GM19324 (cell line): ENCODE results near the gene PALS1.

ENCODE experiments used
- ATAC-seq: cut with Tn5 transposase; IDR thresholded peaks from one replicate; pipeline ENCODE4 v1.9.1; 2021; ENCODE audit warnings: mild to moderate bottlenecking, moderate library complexity; ENCODE audit not compliant: unreplicated experiment, low FRiP score

Gene PALS1

DNA sequence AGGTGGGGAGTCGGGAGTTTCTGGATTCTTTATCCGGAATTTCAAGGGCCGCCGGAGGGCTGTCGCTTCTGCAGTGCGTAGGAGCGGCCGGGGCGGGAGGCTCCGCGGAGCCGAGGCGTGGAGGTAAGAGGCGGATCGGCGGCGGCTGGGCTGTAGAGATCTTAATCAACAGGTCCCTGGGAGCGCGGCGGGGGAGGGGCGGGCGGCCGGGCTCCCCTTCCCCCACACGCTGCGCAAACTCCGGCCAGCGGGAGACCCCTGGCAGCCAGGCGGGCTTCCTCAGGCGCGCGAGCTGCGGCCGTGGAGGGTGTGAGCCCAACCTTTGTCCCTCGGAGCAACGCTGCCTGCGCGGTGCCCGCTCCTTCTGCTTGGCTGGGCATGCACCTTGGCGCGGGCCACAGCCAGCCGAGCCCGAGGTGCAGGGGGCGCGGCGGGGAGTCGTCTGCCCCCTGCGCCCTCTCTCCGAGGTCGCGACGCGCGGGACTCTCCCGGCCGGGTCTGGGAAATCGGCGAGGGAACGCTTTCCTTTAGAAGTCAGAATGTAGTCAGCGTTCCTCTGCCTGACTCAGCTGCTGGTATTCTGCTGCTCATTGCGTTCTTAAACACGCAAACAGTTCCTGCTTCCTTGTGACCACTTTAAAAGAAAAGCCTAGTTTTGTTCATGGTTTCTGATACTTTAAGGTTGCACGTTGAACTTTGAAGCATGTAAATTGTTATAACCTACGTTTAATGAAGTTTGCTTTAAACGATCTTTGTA, at the start of gene PALS1:
PALS1 (plus strand) TSS at position 25 of the 757 bp plus-strand sequence. CDS start 37,736 bp downstream, outside the sequence.
- ATAC-seq: peak; percentile 48

DNA sequence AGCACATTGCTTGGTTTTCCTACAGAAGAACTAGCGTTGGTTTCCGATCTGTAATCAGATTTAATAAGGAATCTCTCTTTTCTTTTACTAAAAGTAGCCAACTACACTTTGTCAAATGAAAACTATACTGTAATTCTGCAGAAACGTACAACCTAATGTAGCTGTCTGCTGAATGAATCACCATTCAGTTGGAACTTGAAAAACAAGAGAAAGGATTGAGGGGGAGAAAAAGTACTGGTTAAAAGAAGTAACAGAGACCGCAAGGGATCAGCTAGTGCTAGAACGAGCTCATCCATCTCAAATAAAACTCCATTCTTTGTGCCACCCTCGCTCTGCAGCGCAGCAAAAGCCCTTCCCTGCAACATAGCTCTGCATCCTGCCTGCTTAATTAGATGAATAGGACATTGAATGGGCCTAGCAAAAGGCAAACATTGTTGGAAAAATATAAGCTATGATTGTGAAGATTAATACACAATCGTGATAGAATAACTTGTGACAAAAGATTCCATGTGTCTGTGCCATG, 49.4 kb upstream of the PALS1 start:
- ATAC-seq: no peak

DNA sequence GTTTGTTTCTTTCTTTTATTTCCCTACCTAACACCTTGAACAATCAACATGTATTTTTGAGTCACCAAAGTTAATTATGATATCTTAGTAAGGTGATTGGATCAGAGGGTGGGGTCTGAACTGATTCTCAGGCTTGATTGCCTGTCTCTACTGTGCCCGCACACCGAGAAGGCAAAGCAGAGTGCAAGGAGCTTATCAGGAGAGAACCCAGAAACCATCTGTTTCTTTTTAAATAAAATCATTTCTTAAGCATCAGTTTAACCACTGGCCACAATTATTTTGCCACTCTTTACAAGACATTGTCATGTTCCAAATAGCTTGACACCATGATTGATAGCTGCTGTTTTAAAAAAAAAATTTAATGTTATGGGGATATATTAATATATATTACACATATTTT, 48.9 kb upstream of the PALS1 start:
- ATAC-seq: no peak

DNA sequence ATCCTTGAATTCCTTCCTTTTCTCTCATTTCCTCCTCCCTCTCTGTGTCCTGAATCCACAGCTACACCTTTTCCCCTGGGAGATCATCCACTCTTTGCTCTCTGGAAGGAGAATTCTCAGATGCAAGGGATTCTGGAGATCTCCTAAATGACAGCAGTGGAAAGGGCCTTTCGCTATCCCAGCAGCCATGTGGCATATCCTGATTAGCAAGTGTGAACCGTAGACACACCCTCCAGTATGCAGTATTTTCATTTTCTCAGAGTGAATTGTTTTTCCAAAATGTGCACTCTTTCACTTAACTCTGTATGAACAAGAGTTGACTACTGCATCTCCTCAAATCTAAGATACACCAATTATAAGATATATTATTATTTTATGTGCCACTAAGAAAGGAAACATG, 46.0 kb upstream of the PALS1 start:
- no peak for ATAC-seq

DNA sequence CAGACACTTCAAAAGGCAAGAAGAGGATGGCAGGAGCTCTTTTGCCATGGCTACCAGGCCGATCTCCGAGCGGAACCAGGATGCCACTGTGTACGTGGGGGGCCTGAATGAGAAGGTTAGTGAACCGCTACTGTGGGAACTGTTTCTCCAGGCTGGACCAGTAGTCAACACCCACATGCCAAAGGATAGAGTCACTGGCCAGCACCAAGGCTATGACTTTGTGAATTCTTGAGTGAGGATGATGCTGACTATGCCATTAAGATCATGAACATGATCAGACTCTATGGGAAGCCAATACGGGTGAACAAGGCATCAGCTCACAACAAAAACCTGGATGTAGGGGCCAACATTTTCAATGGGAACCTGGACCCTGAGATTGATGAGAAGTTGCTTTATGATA, 42.2 kb upstream of the PALS1 start:
- no peak for ATAC-seq

DNA sequence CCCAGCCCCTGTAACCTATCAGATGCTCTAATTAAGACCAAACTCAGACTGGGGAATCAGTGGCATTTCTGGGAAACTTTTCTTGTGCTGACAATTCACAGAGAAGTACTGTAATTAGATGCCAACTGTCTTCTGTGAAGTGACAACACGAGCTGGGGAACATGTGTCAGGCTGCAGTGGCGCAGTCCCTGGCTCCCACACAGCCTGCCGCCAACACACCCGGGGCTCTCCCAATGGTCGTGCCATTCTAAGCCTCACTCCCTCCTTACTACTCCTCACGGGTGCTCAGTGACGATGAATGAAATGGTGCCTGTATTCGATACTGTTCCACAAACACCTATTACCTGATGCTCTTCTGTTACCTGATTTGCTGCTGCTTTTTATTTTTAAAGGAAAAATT, 33.4 kb upstream of the PALS1 start:
- no peak for ATAC-seq

DNA sequence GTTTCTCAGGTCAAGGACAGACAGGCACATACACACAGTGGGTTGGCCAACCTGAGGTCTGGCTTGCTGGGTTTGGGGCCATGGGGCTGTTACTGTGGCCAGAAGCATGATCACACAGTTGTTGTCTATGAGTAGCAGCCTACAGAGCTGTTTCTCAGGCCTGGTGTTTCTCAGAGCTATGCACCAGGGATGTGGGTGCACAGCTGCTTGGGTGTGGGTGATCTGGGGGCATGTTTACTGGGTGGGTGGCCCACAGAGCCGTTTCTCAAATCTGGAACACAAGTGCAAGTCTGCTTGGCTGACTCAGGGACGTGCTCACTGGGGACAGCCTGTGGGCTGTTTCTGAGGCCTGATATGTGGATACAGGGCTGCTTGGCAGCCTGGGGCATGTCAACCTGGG, 23.1 kb upstream of the PALS1 start:
- no peak for ATAC-seq

DNA sequence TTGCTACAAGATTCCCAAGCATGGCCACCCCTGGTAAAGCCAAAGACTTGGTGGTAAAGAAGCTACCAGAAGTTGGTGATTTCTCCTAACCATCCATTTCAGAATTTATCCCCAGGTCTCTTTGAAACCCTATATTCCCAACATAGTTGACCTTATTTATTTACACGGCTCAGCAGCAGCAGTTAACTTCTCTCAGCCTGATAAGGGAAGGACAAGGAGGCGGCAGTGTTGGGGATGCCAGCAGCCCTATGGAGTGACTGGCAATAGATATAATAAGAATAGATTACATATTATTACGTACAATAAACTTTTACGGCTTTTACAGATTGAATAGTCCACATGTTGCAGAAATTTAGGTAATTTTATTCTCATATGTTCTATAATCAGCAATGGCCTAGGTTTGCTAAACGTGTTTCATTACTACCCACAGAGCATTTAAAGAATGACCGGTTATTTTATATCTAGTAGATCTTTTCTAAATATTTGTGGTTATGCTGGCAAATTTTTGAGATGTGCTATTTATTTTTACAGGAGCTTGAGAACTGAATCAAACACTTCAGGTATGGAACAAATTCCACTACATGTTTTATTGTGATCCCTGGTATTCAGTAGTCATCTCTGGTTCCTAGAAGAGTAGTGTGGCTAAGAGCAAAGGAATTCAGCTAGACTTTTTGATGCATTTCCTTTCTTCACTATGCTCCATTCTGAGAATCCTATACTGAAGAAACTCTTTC, 19.8 kb upstream of the PALS1 start:
- no peak for ATAC-seq

DNA sequence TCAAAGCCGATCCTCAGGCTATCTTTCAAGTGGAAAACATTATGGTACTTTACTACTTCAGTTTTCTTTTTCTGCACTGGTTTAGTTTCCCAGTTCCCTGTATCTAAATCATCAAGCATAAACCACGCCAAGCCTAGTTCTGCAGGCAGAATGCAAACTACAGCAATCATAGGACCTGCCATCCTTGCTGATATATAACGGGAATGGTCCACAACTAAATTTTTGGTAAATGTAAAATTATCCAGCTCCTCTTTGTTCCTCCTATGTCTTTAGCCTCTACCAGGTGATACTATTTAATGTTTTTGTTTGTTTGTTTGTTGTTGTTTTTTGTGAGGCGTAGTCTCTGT, 19.3 kb upstream of the PALS1 start:
- no peak for ATAC-seq

DNA sequence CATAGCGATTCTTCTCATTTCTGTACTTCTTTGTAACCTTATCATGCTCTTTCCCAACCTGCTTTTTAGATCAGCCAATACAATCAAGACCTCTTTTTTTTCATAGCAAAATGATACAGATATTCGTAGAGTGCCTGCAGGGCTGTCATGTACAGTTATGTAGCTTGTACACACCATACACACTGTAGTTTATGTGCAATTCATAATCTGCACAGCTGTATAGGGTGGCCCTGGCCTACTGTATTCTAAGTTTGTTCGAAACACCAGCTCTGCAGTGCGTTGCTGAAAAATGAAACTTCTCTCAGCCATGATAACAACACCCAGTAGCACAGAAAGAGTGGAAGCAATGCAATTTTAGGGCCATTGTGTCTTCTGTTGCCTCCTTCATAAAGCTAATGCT, 15.7 kb upstream of the PALS1 start:
- no peak for ATAC-seq

DNA sequence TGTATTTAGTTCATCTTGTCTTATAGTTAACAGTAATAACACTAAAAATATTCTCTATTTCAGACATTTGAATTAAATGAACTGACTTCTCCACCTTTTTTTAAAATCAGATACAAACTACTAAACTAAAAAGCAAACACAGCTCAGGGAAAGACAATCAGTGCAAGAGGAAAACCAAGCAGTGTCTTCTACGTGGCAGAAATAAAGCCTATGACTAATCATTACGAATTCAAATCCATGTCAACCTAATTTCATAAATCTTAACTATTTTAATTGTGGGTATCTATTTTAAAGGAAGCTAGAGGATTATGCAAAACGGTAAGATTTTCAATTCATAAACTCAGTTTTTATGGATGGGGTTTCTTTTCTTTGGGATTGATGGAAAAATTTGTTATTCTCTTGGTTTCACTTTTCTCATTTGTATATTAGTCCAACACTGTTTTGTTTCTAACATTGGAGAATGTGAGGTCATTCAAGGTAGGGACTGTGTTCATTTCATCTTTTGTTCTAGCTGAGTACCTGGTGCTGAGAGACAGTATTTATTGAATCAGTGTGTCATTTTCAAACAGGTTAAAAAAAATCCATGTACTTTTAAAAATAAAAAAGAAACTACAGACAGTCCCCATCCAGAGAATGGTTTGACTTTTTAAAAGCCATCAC, 12.8 kb upstream of the PALS1 start:
- no peak for ATAC-seq

DNA sequence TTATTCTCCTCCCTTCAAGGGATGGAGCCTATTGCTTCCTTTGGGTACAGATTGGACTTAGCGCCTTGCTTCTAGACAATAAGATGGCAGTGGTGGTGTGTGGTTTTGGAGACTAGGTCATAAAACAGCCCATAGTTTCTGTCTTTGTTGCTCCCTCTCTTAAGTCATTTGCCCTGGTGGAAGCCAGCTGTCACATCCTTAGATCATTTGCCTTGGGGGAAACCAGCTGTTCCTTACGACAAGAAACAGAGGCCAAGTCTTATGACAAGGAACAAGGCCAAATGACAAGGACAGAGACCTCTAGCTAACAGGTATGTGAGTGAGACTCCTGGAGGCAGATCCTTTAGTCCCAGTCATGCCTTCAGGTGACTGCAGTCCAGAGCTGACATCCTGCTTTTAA, 9.2 kb upstream of the PALS1 start:
- ATAC-seq: no peak

DNA sequence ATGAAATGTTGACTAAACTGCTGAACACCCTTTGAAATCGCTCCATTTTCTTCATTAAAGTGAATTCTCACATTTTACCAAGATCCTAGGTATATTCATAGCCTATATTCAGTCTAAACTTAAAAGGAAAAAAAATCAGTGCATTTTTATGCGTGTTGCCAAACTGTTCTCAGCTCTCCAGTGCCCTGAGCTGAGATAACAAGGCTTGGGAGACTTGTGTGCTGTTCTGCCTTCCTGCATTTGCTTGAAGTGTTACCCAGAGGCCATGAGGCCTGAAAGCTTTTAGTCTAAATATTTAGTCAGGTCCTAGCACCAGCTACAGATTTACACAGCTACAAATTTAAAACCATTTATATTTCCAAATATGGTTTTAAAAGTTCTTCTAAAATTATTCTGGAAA, 8.6 kb upstream of the PALS1 start:
- no peak for ATAC-seq

DNA sequence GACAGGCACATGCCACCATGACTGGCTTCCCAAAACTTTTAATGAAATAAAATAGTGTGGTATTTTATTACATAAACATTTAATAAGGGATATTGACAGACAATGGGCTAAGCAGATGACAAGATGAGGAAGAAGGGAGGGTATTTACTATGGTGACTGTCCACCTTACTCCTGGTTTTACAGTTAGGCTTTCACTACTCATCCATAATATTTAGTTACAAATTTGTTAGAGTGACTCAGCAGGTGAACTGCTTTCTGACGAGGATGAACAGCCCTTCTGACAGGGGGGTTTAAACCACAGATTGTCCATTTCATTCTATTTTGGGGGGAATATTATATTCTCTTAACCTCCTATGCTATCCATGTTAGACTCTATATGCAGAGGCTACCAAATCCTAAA, 3.6 kb upstream of the PALS1 start:
- no peak for ATAC-seq

DNA sequence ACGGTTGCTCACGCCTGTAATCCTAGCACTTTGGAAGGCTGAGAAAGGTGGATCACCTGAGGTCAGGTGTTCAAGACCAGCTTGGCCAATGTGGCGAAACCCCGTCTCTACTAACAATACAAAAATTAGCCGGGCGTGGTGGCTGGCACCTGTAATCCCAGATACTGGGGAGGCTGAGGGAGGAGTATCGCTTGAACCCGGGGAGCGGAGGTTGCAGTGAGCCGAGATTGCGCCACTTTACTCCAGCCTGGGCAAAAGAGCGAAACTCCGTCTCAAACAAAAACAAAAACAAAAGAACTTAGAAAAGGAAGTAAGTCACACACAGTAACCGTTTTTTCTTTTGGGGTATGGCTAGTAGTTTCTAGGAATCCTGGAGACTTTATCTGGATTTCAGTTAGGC, 1.7 kb upstream of the PALS1 start:
- ATAC-seq: no peak

DNA sequence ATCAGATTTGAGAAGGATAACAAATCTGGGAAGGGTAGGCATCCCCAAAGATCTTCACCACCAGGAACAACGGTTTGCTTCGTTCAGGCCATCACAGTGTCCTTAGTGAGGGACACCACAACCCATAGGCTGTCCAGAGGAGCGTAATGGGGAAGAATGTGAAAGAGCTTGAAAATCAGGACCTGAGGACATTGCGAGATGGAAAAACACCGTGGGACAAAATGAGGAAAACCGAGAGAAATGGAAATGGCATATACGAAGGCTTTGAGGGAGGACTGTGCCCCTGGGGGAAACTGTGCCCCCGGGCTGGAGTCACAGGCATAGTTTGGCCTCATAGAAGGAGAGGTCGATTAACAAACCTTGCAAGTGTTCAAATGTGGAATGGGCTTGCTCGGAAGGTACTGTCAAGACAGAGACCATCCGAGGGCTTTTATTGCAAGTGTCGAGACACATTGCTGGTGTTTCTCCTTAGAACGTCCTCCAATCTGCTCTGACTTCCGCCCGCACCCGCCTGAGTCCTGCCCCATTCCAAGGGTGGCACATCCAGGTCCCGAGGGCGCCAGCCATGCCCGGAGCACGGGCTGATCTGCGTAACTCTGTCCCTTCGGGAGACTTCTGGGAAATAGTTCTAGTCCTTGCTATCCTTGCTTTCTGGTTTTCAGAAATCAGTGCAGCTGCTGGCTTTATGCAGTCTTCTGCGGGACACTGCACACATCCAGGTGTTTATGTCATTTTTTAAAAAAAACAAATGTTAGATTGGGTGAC, 885 bp upstream of the PALS1 start:
- no peak for ATAC-seq

DNA sequence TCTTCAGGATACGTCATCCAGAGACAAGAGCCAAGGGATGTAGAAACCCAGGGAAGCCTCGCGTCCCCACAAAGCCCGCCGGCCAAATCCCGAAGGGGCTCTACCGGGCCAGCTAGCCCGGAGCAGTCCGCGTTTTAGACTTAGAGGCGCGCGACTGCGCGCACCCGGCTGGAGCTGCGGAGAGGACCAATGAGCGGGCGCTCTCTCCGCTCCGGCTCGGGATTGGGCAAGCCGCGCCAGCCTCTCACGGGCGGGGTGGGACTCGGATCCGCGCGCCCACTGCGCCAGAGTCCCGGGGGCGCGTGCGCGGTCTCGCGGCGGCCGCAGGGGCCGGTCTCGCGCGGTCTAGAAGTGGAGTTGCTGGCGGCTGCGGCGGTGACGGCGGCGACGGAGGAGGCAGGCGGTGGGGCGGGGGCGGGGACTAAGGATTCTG, 241 bp upstream of the PALS1 start:
- ATAC-seq: peak; percentile 93

DNA sequence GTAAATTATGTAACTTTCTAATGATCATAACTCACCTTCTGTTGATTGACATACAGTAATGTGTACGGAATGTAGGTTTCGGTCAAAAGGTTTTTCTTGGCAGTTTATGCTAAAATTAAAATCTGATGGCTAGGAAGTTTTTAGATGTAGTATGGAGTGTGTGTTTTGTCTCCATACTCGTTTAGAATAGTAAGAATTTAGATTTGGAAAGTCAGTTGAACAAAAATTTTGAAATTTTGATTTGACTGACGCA, 859 bp downstream of the PALS1 start:
- no peak for ATAC-seq

DNA sequence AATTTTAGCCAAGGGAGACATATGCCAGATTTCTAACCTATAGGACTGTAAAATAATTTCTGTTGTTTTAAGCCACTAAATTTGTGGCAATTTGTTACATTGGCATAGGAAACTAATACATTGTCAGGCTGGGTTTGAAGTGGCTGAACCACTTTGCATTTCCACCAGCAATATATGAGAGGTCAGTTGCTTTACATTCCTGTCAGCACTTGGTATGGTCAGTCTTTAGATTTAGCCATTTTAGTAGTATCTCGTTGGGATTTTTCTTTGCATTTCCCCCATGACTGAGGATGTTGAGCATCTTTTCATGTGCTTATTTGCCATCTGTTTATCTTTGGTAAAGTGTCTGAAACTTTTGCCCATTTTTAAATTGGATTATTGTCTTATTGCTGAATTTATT, 3.9 kb downstream of the PALS1 start:
- ATAC-seq: no peak

DNA sequence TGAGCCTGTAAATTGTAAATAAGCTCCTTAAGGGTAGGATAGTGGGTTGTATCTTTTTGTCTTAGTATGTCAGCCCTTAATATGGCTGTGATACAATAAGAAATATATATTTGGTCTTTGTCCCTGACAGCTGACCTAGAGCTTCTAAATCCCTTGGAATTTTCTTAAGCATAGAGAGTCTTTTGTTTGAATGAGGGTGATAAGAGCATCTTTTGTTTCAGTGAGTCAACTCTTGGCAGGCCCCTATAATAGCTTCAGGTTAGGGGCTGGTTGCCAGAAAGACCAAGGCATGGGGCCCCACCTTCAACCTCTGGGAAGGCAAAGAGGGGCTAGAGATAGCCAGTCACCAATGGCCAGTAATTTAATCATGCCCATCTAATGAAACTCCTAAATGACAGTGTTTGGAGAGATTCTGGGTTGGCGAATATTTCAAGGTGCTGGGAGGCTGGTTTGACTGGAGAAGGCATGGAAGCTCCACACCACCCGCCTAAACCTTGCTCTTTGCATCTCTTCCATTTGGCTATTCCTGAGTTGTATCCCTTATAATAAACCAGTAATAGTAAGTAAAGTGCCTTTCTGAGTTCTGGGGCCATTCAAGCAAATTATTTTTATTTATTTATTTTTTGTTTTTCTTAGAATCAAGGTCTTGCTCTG, 10.5 kb downstream of the PALS1 start:
- ATAC-seq: no peak
